A673 (cell line): Measurements from ENCODE around the gene DNAAF5.

Experiments
- EZH2 ChIP-seq: fragments of 200-600 bp; sonication (generic); IDR thresholded peaks from 2 replicates; pipeline ENCODE4 v1.6.1; 2017; ENCODE audit warnings: borderline replicate concordance, low read depth, mild to moderate bottlenecking, mixed read lengths, antibody characterized with exemption, low read length; ENCODE audit not compliant: poor library complexity, severe bottlenecking
- TF ChIP-seq, protein P1 (sequence below): fragments of 300-800, 200-600 bp; sonication (generic); conservative IDR thresholded peaks from 2 replicates; pipeline ENCODE4 v1.5.1; 2017; ENCODE audit warnings: low read depth, mild to moderate bottlenecking, antibody characterized with exemption, low read length, moderate library complexity, mixed read lengths

- TF ChIP-seq, protein P1, sequence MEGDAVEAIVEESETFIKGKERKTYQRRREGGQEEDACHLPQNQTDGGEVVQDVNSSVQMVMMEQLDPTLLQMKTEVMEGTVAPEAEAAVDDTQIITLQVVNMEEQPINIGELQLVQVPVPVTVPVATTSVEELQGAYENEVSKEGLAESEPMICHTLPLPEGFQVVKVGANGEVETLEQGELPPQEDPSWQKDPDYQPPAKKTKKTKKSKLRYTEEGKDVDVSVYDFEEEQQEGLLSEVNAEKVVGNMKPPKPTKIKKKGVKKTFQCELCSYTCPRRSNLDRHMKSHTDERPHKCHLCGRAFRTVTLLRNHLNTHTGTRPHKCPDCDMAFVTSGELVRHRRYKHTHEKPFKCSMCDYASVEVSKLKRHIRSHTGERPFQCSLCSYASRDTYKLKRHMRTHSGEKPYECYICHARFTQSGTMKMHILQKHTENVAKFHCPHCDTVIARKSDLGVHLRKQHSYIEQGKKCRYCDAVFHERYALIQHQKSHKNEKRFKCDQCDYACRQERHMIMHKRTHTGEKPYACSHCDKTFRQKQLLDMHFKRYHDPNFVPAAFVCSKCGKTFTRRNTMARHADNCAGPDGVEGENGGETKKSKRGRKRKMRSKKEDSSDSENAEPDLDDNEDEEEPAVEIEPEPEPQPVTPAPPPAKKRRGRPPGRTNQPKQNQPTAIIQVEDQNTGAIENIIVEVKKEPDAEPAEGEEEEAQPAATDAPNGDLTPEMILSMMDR, result no peak
- no peak for TF ChIP-seq EZH2
These were observed 23.4 kb upstream of the DNAAF5 start for GRCh38 chr7:703049-703448.
